Measurements from ENCODE around the gene RALGAPA2.

The RALGAPA2 gene

GRCh38 chr20:20712474-20713243 is at the start of gene RALGAPA2:
TSS of gene RALGAPA2 (minus strand) at chr20:20712644. CDS start at chr20:20712480, 164 bp downstream.
- peak; percentile 92 to 95 for DNase-seq

GRCh38 chr20:20761301-20761700 is 48.9 kb upstream of the RALGAPA2 start:
- DNase-seq = no peak

GRCh38 chr20:20759132-20759531 is 46.7 kb upstream of the RALGAPA2 start:
- peak in 1 of 2 donors; percentile 2 for DNase-seq

GRCh38 chr20:20755674-20756319 is 43.4 kb upstream of the RALGAPA2 start:
- DNase-seq = no peak

DNA sequence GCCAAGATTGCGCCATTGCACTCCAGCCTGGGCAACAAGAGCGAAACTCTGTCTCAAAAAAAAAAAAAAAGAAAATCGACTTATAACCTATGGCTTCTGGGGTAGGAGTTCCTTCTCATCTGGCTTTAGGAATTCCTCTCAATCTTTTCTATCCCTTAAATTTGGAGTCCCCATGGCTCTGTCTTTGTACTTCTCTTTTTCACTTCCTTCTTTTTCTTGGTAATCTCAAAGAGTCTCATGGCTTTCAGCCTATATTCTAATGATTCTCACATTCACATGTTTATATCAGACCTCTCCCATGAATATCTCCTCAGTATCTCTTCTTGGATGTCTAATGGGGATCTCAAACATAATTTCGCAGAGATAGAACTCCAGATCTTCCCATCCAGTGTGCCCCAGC is 42.8 kb upstream of the RALGAPA2 start:
- peak in 1 of 2 donors; percentile 46 for DNase-seq

DNA sequence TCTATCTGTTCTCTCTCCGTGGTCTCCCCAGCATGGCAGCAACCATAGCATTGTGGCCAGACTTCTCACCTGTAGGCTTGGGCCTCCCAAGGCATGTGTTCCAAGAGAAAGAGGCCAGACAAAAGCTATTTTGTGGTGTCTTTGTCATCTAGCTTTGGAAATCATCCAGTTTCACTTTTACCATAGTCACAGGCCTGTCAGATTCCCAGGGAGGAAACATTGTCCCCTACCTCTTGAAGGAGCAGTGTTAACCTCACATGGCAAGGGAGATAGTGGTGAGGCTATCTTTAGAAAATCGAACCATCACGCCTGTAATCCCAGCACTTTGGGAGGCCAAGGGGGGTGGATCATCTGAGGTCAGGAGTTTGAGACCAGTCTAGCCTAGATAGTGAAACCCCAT is 42.3 kb upstream of the RALGAPA2 start:
- DNase-seq = no peak

DNA sequence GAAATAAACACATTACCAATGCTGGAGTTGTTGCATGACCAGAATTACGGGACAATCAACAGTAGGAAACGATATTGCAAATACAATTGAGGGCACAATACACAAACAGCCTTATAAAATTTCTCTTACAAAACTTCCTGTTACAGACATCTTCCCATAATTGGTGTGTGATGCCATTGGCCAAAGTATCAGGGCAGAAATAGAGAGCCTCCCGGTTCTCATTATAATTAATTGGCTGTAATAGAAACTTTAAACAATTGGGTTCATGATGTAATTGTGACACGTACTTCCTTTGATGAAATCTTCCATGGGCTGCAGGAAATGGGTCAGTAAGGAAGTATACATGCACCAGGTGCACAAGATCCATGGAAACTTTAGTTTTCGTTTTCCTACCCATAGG is 40.3 kb upstream of the RALGAPA2 start:
- no peak for DNase-seq

GRCh38 chr20:20747298-20747697 is 34.9 kb upstream of the RALGAPA2 start:
- peak in 1 of 2 donors; percentile 6 for DNase-seq

GRCh38 chr20:20744170-20744725 is 31.8 kb upstream of the RALGAPA2 start:
- DNase-seq = no peak

DNA sequence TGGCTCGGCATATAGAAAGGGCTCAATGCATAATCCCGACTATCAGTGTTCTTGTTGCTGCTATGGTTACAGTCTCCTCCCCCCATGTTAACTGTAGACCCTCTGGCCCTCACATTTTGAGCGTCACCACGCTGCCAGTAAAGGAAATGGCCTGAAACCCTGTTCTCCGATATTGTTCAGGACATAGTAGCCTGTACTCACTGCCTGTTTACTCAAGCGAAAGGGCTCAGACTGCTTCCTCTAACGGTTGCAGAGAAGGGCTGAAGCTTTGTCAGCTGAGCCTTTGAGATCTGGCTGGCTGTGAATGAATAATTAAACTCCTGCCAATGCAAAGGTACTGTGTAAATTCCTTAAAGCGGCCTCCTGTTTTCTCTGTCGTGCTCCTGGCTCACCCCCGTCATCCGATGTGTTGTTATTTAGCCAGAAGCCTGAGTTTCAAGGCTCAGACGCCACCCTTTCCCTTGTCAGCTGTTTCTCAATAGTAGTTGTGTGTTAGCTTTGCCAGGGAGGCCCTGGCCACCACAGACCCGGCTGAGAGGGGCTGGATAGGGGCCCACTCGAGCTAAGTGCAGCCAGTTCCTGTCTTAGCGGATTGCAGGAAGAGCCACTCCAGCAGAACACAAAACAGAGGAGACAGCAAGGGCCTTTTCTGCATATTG is 31.2 kb upstream of the RALGAPA2 start:
- DNase-seq = peak in 1 of 2 donors; percentile 12

- no peak for DNase-seq
Observed at GRCh38 chr20:20741087-20742045, 28.9 kb upstream of the RALGAPA2 start.

- DNase-seq = no peak
Observed at GRCh38 chr20:20740541-20740940, 28.1 kb upstream of the RALGAPA2 start.

- peak in 1 of 2 donors; percentile 44 for DNase-seq
Observed at GRCh38 chr20:20737158-20737557, 24.7 kb upstream of the RALGAPA2 start.

GRCh38 chr20:20736303-20736702 is 23.9 kb upstream of the RALGAPA2 start:
- no peak for DNase-seq

DNA sequence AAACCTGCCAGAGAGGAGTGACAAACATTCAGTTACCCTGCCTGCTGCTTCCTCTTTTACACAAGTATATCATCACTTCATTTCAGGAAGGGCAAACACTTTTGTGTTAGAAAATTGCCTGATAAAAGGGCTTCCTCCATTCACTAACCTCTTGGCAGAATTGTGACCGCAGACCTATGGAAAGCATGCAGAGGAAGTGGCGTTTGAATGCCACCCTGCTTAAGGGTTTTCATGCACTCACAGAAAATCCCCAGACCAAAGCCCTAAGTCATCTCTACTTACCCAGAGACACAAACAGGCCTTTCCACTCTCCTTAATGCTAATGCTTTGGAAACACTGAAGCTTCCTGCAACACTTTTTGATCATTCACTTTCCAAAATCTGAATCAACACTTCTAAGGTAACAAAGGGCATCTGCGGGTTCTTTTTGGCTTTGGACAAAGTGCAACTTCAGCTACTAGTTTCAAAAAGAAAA is 22.1 kb upstream of the RALGAPA2 start:
- peak in 1 of 2 donors; percentile 97 for DNase-seq

DNA sequence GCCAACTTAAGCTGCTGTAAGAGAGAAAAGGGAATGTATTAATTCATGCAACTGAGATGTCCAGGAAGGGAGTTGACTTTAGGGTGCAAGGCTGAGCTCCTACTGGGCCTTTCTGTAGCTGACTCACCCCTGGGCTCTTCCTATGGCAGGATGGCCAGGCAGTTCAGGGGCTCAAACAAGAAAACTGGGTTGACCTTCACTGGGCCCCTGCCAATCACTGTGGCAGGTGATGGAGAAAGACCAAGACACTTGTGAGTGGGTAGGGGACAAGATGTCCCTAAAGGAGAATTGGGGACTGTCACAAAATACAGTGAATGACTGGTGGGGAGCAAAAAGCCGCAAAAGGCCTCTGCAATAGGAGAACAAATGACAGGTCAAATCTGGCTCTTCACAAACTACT is 21.5 kb upstream of the RALGAPA2 start:
- no peak for DNase-seq

GRCh38 chr20:20732641-20733040 is 20.2 kb upstream of the RALGAPA2 start:
- DNase-seq = no peak

DNA sequence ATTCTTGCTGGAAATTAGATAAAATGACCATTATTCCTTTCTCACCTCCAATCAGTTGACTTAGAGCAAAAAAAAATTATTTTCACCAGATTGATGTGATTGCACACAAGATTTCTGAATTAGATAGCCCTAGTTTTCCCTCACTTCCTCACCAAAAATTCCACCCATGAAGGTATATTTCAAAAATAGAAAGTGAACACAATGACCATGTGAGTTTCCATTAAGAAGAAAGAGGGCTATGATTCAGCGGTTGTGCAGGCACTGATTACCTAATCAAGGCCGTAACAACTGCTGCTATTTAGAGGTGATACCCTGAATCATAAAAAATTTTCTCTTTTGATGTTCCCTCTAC is 19.5 kb upstream of the RALGAPA2 start:
- DNase-seq = peak in 1 of 2 donors; percentile 21

GRCh38 chr20:20731000-20731944 is 18.8 kb upstream of the RALGAPA2 start:
- no peak for DNase-seq

- DNase-seq = no peak
Observed at GRCh38 chr20:20729563-20729962, 17.1 kb upstream of the RALGAPA2 start.

- DNase-seq = no peak
Observed at GRCh38 chr20:20721489-20721888, 9.0 kb upstream of the RALGAPA2 start.

Measured in bone marrow (tissue), 2 donors.